ENCODE measurements around the gene CYBC1.
"Not testable (repeated sequence)": the region's sequence is repeated elsewhere in the genome, so short reads cannot be mapped to it uniquely, and the experiment has no call there.

The CYBC1 gene

DNA sequence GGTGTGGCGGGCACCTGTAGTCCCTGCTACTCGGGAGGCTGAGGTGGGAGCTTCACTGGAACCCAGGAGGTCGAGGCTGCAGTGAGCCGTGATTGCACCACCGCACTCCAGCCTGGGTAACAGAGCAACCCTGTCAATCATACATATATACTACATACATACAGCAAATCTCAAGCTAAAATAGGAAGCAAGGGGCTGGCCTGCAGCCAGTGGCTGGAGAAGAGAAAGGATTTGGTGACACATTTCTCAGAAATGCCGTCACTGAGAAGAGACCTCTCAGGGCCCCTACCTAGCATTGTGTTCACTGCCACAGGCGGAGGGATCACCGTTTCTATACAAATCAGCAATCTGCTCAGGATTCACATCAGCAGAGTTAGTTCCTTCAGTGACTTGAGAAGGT is 24.9 kb upstream of the CYBC1 start:
- DNase-seq, result no peak

DNA sequence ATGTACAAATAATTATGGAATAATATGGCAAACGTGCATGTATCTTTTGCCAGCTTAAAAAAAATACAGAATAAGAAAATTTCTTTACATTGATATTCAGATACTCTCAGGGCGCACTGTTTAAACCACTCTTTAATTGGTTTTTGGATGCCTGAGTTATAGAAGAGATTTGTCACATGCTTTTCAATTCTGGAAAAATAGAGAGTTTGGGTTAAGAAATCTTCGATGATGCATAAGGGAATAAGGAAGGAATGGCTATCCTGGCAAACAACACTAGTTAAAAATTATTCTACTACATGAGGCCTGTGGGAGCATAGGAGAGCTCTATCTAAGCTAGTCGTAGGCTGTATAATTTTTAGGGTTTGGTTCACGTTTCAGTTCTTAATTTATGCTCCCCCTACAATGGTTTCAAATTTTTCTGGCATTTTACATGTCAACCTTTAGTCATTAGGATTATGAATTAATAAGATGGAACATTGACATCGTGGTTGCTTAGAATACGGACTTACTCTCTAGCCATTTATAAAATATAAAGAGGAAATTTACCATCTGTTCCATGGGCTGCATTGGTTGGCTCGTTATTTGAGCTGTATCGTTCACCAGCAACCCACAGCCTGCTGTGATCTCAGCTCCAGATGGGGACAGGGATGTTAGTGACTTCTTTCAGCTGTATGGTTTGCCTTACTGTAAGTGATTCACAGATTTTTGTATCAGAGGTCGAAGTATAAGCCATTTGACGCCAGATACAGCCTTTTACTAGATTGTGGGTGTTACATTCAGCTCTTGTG is 23.9 kb upstream of the CYBC1 start:
- no peak for DNase-seq

DNA sequence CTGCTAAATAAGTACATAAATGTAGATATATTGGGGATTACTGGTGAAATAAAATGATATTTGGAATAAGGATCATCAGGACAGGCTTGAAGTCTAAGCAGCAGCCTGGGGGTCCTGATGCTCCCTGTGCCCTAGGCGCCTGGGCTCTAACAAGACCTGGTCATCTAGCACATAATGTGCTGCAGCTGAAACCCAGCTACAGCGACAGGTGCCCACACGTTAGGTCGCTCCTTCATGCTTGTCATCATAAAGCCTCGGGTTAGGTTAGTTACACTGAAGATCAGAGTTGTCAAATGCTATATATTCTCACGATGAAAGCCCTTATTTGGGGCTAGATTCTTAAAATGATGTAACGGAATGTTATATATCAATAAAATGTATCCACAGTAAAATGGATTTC is 19.5 kb upstream of the CYBC1 start:
- no peak for DNase-seq

DNA sequence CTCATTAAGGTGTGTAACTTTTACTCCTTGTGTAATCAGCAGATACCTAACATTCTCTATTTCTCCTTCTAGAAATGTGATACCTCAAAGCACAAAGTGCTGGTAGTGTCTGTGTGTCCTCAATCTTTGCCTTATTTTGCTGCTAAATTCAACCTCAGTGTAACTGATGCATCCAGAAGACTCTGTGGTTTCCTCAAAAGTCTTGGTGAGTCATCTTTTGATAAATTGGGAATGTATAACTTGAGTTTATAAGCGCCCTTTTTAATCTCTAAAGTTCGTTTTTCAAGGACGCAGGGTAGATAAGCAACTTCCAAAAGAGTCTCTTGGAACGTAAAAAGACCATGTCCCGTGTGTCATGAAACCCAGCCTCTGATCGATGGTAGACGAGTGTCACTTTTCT is 18.1 kb upstream of the CYBC1 start:
- no peak for DNase-seq

DNA sequence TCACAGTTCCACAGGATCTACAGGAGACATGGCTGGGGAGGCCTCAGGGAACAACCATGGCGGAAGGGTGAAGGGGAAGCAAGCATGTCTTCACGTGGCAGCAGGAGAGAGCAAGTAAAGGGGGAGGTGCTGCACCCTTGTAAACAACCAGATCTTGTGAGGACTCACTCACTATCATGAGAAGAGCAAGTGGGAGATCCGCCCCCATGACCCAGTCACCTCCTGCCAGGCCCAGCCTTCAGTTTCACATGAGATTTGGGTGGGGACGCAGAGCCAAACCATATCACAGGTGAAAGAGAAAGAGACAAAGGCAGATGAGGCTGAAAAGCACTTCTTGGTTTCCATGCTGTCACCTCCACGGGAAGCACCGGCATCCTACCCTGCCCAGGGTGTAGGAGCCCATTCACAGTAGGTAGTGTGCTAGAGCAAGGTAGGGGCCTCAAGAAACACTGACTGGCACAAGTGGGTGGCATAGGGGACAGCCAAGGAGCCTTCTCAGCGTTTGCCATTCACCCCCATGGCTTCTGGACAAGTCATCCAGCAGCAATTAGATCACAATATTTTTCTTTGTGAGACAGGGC is 14.6 kb upstream of the CYBC1 start:
- no peak for DNase-seq

DNA sequence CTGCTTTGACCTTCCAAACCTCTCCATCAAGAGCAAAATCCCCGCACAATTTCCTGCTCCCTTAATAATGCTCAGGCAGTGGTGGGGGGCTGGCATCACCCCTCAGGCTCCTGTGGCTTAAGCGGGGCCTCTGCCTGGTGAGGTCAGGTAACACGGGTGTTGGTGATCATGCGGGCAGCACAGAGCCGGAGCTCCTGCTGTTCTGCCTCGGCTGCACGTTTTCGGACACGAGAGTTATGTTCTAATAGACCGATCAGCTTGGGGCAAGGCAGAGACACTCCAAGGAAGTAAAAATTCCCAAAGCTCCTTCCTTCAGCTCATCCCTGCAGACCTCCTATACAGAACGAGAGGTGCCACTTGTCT is 14.0 kb upstream of the CYBC1 start:
- no peak for DNase-seq

DNA sequence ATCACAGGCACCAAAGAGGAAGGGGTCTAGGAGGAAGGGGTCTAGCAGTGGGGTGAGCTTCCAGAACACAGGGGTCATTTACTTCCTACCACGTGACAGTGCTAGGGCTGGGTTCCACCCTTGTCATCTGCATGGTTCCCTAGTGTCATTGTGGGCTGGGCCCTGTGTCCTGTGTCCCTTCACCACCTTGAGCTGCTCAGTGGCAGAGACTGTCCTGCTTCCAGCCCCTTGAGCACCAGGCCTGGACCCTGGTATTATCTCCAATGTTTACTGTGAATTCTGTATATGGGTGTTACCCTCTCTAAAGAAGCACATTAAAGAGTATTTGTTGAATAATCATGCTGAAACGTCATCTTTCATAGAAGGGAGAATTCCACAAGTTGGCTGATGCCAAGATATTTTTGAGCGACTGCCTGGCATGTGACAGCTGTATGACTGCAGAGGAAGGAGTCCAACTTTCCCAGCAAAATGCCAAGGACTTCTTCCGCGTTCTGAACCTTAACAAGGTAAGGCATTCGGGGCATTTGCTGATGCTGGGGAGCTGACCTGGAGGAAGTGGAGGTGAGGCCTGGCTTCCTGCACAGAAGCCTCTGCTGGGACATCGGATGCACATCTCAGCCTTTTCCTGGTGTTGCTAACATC is 13.5 kb upstream of the CYBC1 start:
- DNase-seq, result no peak

DNA sequence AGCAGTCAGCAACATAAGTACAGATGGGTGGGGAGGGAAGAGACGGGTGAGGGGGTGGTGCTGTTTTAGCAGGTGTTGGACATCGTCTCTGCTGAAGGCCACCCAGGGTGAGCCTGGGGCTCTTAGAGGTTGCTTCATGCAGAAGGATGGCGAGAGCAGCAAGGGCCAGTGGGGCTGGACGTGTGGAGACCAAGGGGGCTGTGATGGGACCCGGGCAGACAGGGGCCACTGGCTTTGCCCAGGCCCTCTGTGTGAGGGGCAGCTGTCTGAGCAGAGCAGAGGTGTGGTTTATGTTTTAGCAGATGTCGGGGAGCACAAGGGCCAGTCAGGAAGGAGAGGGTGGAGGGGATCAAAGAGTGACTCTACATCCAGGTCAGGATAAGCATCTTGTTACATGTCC is 12.8 kb upstream of the CYBC1 start:
- no peak for DNase-seq

DNA sequence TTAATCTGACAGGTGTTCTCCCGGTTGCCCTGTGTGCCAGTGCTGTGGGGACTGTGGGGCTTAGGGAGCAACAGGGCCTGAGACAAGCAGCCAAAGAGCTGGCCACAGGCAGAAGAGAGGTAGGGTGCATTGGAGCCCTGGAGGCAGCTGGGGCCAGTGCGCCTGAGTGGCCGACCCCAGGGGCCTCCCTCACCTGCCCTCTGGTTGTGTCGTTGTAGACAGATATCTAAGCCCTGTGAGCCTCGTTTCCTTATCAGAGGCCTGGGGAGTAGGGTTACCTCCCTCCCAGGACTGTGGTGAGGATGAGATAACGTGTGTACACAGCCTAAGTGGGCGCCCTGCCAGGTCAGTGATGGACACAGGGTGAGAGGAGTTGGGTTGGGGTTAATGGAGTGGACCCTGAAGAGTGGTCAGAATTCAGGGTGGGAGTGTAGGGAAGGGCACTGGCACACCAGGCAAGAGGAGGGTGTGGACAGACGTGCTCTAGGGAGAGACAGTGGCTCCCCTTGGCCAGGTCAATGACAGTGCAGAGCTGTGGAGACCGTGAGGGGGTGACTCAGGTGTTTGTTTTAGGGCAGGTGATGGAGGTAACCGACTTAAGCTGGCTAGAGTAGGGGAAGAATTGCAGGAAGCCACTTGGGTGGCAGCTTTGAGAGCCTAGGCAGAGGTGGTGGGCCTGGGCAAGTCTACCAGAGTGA is 11.4 kb upstream of the CYBC1 start:
- DNase-seq, result no peak

DNA sequence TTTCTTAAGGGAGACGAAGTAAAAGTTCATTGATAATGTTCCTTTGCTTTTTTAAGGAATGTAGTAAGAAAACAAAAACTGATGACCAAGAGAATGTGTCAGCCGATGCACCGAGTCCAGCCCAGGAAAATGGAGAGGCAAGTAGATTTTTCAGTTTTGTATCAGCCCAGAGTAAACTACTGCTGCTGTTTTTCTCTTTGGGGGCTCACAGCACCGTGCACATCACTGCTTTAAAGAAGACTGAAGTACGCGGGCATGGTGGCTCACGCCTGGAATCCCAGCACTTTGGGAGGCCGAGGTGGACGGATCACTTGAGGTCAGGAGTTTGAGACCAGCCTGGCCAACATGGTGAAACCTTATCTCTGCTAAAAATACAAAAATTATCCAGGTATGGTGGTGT is 9.4 kb upstream of the CYBC1 start:
- DNase-seq, result not testable (repeated sequence)

DNA sequence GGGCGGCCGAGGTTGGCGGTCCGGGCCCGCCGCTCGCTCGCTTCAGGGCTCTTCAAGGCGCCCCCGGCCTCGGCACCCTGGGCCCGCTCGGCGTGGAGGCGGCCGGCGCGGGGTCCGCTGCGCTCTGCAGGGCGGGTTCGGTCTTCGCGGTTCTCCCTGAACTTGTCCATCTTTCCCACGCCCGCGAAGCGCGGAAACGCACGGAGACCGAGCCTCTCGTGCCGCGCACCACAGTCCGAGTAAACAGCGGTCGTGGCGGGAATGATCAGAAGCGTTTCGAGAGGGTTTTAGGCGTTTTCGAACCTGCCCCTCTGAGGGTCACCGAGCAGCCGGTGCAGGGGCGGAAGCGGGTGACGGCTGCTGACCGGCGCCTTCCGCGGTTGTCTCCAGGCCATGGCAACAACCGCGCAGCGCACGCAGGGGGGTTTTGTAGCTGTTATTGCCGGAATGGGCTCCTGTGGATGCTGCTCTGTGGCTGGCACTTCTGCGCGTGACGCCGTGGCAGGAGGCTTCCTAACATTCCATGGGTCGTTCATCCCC is 8.4 kb upstream of the CYBC1 start:
- DNase-seq, result no peak

DNA sequence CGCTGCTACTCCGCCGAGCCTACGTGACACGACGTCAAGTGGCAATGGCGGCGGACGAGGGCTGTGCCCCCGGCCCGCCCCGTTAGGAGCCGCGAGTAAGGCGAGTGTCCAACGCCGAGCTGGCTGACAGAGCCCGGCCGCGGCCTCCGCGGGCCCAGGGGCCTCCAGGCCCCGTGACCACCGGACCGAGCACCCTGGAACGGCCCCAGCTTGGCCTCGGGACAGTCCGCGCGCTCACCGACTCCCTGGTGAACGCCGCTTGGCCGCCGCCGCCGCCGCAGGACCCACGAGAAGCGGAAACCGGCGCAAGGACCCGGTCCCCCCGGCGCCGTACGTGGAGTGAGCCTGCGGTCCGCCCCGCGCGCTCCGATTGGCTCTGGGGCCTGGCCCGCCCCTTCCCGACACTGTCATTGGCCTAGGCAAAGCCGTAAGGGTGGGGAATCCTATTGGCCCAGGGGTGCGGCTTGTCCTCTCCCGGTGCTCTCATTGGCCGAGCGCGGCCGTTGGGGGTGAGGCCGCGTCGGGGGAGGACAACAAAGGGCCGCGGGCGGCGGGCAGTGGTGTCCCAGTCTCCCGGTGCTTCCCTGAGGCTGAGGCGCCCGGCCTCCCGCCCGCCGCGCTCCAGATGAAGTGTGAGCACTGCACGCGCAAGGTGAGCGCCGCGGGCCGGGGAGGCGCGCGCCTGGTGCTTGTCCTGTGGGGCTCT is 7.8 kb upstream of the CYBC1 start, which contains the start of gene NARF:
Gene NARF (plus strand): TSS at position 563 of the 706 bp plus-strand sequence. CDS start 63 bp downstream, at position 626.
- DNase-seq, result peak; percentile 88

DNA sequence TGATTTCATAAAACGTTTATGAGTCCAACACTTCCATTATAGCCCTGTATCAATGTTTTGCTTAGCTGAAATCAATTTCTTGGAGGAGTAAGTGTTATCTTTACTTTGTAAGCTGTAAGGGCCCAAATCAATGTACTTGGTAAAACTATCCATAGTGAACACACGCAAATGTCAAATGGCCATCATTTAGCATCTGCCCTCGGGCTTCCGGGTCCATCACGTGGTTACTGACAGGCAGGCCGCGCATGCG is 7.3 kb upstream of the CYBC1 start:
- no peak for DNase-seq

DNA sequence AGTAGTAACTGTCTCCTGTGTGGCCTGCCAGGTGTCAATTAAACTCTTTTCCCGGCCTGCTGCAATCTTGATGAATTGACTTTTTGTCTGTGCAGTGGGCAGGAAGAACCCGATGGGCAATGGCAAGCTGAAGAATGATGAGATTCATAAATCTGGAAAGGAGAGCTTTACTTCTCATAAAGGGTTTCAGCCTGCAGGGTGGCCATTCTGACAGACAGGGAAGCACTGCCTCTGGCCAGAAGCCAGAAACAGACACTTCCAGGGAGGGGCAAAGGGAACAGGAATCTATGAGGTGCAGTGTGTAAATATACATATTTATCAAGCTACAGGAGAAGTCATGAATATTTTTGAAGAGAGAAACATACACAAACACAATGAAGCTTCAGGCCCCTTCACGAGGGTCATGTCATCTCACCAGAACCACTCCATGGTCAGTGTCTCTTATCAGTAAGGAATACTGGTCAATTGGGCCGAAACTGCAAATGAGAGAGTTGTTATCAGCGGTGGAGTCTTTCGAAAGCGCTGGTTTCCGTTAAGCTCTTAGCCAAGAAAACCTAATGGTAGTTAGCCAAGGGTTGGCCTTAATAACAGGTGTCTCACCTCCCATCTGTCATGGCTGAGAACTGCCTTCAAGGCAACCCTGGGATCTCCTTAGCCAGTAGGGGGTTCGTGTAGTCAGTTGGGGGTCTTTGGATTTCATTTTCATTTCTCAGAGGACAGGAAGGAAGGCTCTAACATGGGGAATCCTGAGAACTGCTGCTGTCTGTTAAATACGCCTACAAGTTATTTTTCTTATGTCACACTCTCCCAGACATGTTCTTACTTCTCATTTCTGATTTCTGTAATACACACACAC is 6.7 kb upstream of the CYBC1 start:
- DNase-seq, result no peak

DNA sequence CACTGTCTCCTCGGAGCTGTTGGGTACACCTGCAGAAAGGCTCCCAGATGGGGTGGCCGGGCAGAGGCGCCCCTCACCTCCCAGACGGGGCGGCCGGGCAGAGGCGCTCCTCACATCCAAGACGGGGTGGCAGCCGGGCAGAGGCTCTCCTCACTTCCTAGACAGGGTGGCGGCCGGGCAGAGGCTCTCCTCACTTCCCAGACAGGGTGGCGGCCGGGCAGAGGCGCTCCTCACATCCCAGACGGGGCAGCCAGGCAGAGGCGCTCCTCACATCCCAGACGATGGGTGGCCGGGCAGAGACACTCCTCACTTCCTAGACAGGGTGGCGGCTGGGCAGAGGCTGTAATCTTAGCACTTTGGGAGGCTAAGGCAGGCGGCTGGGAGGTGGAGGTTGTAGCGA is 3.2 kb upstream of the CYBC1 start:
- not testable (repeated sequence) for DNase-seq

DNA sequence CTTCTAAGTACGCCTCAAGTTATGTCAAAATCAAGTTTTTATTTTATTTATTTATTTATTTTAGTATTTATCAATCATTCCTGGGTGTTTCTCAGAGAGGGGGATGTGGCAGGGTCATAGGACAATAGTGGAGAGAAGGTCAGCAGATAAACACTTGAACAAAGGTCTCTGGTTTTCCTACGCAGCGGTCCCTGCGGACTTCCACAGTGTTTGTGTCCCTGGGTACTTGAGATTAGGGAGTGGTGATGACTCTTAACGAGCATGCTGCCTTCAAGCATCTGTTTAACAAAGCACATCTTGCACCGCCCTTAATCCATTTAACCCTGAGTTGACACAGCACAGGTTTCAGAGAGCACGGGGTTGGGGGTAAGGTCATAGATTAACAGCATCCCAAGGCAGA is 2.6 kb upstream of the CYBC1 start:
- DNase-seq, result not testable (repeated sequence)

DNA sequence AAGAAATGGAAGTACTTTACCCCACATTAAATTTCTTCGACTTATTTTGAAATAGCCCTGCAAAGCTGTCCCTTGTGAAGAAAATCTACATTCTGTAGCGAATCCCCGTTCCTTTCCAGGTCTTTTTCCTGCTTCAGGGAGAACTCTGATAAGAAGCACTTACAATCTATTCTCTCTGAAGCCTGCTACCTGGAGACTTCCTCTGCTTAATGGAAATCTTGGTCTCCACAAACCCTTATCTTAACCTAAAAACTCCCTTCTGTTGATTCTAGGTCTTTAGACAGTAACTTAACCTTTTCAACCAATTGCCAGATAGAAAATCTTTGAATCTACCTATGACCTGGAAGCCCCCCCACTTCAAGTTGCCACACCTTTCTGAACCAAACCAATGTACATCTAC is 1.6 kb upstream of the CYBC1 start:
- no peak for DNase-seq

DNA sequence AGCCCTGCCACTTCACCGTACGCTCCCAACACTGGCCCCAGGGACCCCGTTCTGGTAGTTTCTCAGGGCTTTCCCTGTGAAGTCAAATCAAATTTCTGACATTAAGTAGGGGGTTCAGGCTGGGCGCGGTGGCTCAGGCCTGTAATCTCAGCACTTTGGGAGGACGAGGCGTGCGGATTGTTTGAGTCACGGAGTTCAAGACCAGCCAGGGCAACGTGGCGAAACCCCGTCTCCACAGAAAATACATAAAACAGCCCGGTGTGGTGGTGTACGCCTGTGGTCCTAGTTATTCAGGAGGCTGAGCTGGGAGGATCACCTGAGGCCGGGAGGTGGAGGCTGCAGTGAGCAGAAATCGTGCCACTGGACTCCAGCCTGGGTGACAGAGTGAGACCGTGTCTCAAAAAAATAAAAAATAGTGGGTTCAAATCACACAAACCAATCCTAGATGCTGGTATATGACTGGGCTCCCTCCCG is 632 bp downstream of the CYBC1 start:
- DNase-seq, result no peak

DNA sequence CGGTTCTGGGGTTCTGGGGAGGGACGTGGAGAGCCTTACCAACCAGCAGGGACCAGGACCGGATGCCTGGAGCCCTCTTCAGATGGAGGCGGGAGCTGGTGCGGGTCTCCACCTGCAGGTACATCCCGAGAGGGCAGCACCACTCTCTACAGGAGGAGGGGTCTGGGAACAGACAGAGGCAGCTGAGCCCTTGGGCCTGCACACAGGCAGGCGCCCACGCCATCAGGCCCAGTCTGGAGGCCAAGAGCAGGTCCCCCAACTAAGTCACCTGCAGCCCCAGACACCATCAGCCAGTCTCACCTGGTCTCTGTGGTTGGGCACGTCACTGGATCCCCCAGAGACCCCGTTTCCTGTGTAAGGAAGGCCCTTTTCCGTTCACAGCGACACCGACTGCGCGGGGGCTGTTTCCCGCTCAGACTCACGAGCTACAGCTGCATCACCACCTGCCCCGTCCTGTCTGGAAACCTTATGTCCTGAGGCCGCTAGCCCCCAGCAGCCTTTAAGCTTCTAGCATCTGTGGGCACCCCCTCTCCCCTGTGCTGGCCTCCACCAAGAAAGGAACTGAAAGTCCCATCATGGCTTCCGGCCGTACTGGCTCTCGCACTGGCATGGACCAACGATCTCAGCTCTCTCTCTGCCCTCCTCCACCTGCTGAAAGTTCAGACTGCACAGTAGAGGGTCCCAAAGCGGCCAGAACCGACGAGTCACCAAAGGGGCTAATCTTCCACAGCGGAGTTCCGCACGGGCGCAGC is 1.2 kb downstream of the CYBC1 start:
- DNase-seq, result no peak

DNA sequence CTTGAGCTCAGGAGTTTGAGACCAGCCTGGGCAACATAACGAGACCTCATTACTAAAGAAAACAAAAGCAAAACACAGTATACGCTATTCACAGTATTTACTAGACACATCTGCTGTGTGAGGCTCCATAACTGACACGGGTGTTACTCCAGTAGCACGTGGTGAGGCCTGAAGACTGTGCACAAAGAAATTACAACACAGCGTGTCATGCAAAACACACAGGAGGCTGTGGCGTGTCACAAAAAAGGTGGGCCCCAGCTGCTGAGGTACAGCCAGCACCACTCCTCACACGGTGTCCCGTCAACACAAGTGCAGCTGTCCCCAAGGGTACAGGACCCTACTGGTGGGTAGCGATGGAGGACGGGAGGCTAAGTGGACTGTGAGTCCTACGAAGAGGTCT is 2.7 kb downstream of the CYBC1 start:
- DNase-seq, result no peak

DNA sequence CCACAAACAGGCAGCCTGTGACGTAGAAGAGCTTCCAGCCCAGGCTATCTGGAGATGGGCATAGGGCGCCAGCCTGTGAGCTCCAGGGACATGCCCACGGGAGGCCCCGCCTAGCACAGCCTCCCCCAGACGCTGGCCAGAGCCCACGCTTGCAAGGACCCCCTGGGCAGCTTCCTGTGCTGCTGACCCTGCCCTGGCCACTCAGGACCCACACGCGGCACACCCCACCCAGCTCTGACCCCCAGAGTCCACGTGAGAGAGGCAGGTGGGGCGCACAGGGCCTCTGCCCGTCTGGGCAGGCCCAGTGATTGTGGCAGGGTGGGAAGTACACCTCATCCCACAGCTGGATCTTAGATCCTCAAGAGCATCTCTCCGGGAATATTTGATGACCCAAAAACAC is 3.9 kb downstream of the CYBC1 start:
- no peak for DNase-seq
